DMS114 treated with DMSO at 0.1 percent for 48 hours (cell line): ENCODE data around the gene FOXO3.

Experiments used
- DNase-seq: peaks from one replicate; lab custom pipeline; 2025; ENCODE audit not compliant: unreplicated experiment; lab: John Stamatoyannopoulos, UW

The FOXO3 gene

GRCh38 chr6:108625581-108625980, 64.9 kb downstream of the FOXO3 start:
- no peak for DNase-seq

- no peak for DNase-seq
Observed at GRCh38 chr6:108626777-108627176, 66.1 kb downstream of the FOXO3 start.

GRCh38 chr6:108627692-108628550, 67.2 kb downstream of the FOXO3 start:
- DNase-seq, result no peak

GRCh38 chr6:108630050-108630714, 69.5 kb downstream of the FOXO3 start:
- no peak for DNase-seq

GRCh38 chr6:108632441-108632840, 71.7 kb downstream of the FOXO3 start:
- no peak for DNase-seq

GRCh38 chr6:108633436-108633835, 72.7 kb downstream of the FOXO3 start:
- DNase-seq, result no peak

GRCh38 chr6:108635505-108636226, 74.9 kb downstream of the FOXO3 start:
- no peak for DNase-seq

- DNase-seq, result no peak
Observed at GRCh38 chr6:108637963-108638362, 77.2 kb downstream of the FOXO3 start.

GRCh38 chr6:108638993-108639392, 78.3 kb downstream of the FOXO3 start:
- DNase-seq, result no peak

GRCh38 chr6:108640104-108640503, 79.4 kb downstream of the FOXO3 start:
- DNase-seq, result no peak

GRCh38 chr6:108643184-108643583, 82.5 kb downstream of the FOXO3 start:
- no peak for DNase-seq

- DNase-seq, result no peak
Observed at GRCh38 chr6:108644252-108644651, 83.5 kb downstream of the FOXO3 start.

GRCh38 chr6:108648191-108648590, 87.5 kb downstream of the FOXO3 start:
- DNase-seq, result no peak

- no peak for DNase-seq
Observed at GRCh38 chr6:108650325-108650724, 89.6 kb downstream of the FOXO3 start.

- no peak for DNase-seq
Observed at GRCh38 chr6:108650781-108651180, 90.1 kb downstream of the FOXO3 start.

- DNase-seq, result no peak
Observed at GRCh38 chr6:108651340-108652227, 90.9 kb downstream of the FOXO3 start.

- no peak for DNase-seq
Observed at GRCh38 chr6:108652375-108652774, 91.7 kb downstream of the FOXO3 start.

GRCh38 chr6:108653949-108654348, 93.2 kb downstream of the FOXO3 start:
- no peak for DNase-seq

- no peak for DNase-seq
Observed at GRCh38 chr6:108654465-108655106, 93.9 kb downstream of the FOXO3 start.
